HepG2 (cell line): ENCODE measurements around the gene ACACB. TPM values are rescaled to one million over a fixed set of nuclear protein-coding genes. Genes with fewer than 3 reads are reported as not detected.

ENCODE experiments used
- ATAC-seq: fragments of 200-7000 bp; cut with Tn5 transposase; 3 replicates; pipeline ENCODE4 v1.9.1; 2020; ENCODE audit warnings: mild to moderate bottlenecking, moderate library complexity
- BruUV-seq: library from RNA; stranded (reverse); fragments of 400-500 nt; replicated peaks from 2 replicates; lab custom pipeline; 2021; lab: Mats Ljungman, UMichigan
- CTCF ChIA-PET: fragments of 300-600 bp; formaldehyde crosslinking; extraction: SDS; loops from one replicate; lab custom pipeline; 2021; ENCODE audit warnings: low total read pairs, inconsistent platforms, low intra/inter-chr PET ratio; lab: Yijun Ruan, JAX
- POLR2A ChIA-PET: fragments of 350-600 bp; sonication (Branson Sonifier 250); formaldehyde crosslinking; loops from one replicate; lab custom pipeline; 2020; ENCODE audit warnings: antibody characterized with exemption, inconsistent platforms; lab: Yijun Ruan, JAX
- DNase-seq: peaks from one replicate; pipeline ENCODE4 v3.0.0-alpha.2; 2015; ENCODE audit warnings: low spot score
- FAIRE-seq: peaks from 3 replicates; lab custom pipeline; 2011; peaks lifted over from hg19 to GRCh38; lab: Jason Lieb, UNC
- H2AFZ ChIP-seq: one replicate; pipeline ENCODE4 v1.6.1; 2011; ENCODE audit warnings: low read length, inconsistent platforms
- H3K27ac ChIP-seq: fragments of 300-600 bp; 3 replicates; pipeline ENCODE4 v1.8.0; 2011; ENCODE audit warnings: mixed run types, mild to moderate bottlenecking, mixed read lengths, low read length, inconsistent platforms; ENCODE audit not compliant: insufficient read depth; ENCODE audit errors: extremely low read length
- H3K27me3 ChIP-seq, 2 experiments: fragments of 200-600 bp in 1 of 2; 2 replicates in 1 of 2; 3 replicates in 1 of 2; pipeline versions ENCODE4 v1.6.0 to v1.8.0; 2011; ENCODE audit warnings: low read length in 2 of 2, mild to moderate bottlenecking in 2 of 2, moderate library complexity in 2 of 2, inconsistent platforms in 1 of 2; ENCODE audit not compliant: insufficient read depth in 2 of 2, control insufficient read depth in 1 of 2
- H3K36me3 ChIP-seq, 2 experiments: fragments of 200-600 bp in 1 of 2; replicated peaks in 1 of 2; 2 replicates in 1 of 2; 3 replicates in 1 of 2; pipeline versions ENCODE4 v1.5.1 to v1.8.0; 2011; ENCODE audit warnings: low read length in 2 of 2, inconsistent platforms in 1 of 2; ENCODE audit not compliant: insufficient read depth in 2 of 2, control insufficient read depth in 1 of 2
- H3K4me1 ChIP-seq: 2 replicates; pipeline ENCODE4 v1.5.1; 2012; ENCODE audit warnings: low read length, inconsistent platforms; ENCODE audit not compliant: insufficient read depth
- H3K4me2 ChIP-seq: 2 replicates; pipeline ENCODE4 v1.6.0; 2011; ENCODE audit warnings: low read depth, low read length, inconsistent platforms
- H3K4me3 ChIP-seq, 3 experiments: fragments of 200-600 bp in 1 of 3; sonication (generic), shearing (Covaris generic) in 1 of 3; replicated peaks in 1 of 3; 2 replicates each; pipeline ENCODE4 v1.5.1; 2011 to 2016; ENCODE audit warnings: low read length in 3 of 3, inconsistent platforms in 2 of 3, low read depth in 2 of 3, mild to moderate bottlenecking in 2 of 3, control low read depth in 1 of 3, mixed read lengths in 1 of 3; ENCODE audit not compliant: insufficient read depth in 1 of 3
- H3K79me2 ChIP-seq: one replicate; pipeline ENCODE4 v1.6.1; 2011; ENCODE audit warnings: low read length, inconsistent platforms; ENCODE audit not compliant: insufficient read depth
- H3K9ac ChIP-seq: 2 replicates; pipeline ENCODE4 v1.6.0; 2011; ENCODE audit warnings: mild to moderate bottlenecking, low read depth, low read length, inconsistent platforms; ENCODE audit not compliant: insufficient read depth
- H3K9me3 ChIP-seq: 2 replicates; pipeline ENCODE4 v1.5.1; 2012; ENCODE audit warnings: mild to moderate bottlenecking, low read length
- H4K20me1 ChIP-seq: 2 replicates; pipeline ENCODE4 v1.6.0; 2011; ENCODE audit warnings: inconsistent platforms, mild to moderate bottlenecking, low read length, moderate library complexity; ENCODE audit not compliant: insufficient read depth
- ATF1 ChIP-seq: IDR thresholded peaks from 2 replicates; pipeline ENCODE4 v1.6.1; 2016; ENCODE audit warnings: mild to moderate bottlenecking, control low read depth
- MZF1 ChIP-seq: sonication (generic); formaldehyde crosslinking; IDR thresholded peaks from 2 replicates; pipeline ENCODE4 v1.8.1; 2023; ENCODE audit warnings: mild to moderate bottlenecking, missing genetic modification reagents, borderline replicate concordance
- NAIF1 ChIP-seq: sonication (generic); formaldehyde crosslinking; IDR thresholded peaks from 2 replicates; pipeline ENCODE4 v1.5.0; 2020; ENCODE audit warnings: mild to moderate bottlenecking, missing genetic modification reagents, borderline replicate concordance
- NR2F6 ChIP-seq, 2 experiments: IDR thresholded peaks; 2 replicates each; pipeline ENCODE4 v1.6.1; 2016; ENCODE audit warnings: antibody characterized with exemption in 1 of 2, mild to moderate bottlenecking in 1 of 2
- RBFOX2 ChIP-seq: fragments of 200-400 bp; formaldehyde crosslinking; IDR thresholded peaks from 2 replicates; pipeline ENCODE4 v1.6.1; 2017; ENCODE audit warnings: low read depth, mild to moderate bottlenecking, low read length
- SAP130 ChIP-seq: IDR thresholded peaks from 2 replicates; pipeline ENCODE4 v1.6.1; 2016; ENCODE audit warnings: low read depth
- SRSF1 ChIP-seq: fragments of 200-400 bp; formaldehyde crosslinking; optimal IDR thresholded peaks from 2 replicates; pipeline ENCODE3; 2017; ENCODE audit warnings: mild to moderate bottlenecking, low read depth, low read length, moderate library complexity
- ZNF354B ChIP-seq: sonication (generic); formaldehyde crosslinking; IDR thresholded peaks from 2 replicates; pipeline ENCODE4 v1.8.0; 2022; ENCODE audit warnings: mild to moderate bottlenecking, missing genetic modification reagents
- ZNF576 ChIP-seq: sonication (generic); formaldehyde crosslinking; IDR thresholded peaks from 2 replicates; pipeline ENCODE4 v1.4.0; 2020; ENCODE audit warnings: mild to moderate bottlenecking, missing genetic modification reagents
- ZNF580 ChIP-seq: IDR thresholded peaks from 2 replicates; pipeline ENCODE4 v1.6.1; 2016; ENCODE audit warnings: low read depth, borderline replicate concordance
- ZNF646 ChIP-seq: sonication (generic); formaldehyde crosslinking; IDR thresholded peaks from 2 replicates; pipeline ENCODE4 v1.9.0; 2021; ENCODE audit warnings: mild to moderate bottlenecking, missing genetic modification reagents
- ZNF775 ChIP-seq: sonication (generic); formaldehyde crosslinking; IDR thresholded peaks from 2 replicates; pipeline ENCODE4 v1.4.0; 2020; ENCODE audit warnings: missing genetic modification reagents, mild to moderate bottlenecking, moderate library complexity, borderline replicate concordance
- WGBS: methylation state at CpG from one replicate; pipeline ENCODE4 v1.1.6; 2017; ENCODE audit warnings: low lambda C conversion rate; 5-methylcytosine and 5-hydroxymethylcytosine counted together
- in situ Hi-C: cut with HindIII; loops from 2 replicates; pipeline ENCODE4 v1.10.0; 2017; ENCODE audit warnings: low pct_unique_long_range_greater_than_20kb; ENCODE audit not compliant: extremely low pct_ligation_motif_present
- intact Hi-C: fragments of 100-400 bp; cut with micrococcal nuclease; formaldehyde crosslinking; loops from one replicate; pipeline ENCODE4 v1.10.0; 2022; ENCODE audit not compliant: unreplicated experiment
- polyA plus RNA-seq, 8 experiments: library from polyadenylated mRNA; depleted of rRNA in 3 of 8; stranded (reverse) in 7 of 8; unstranded in 1 of 8; fragments of >200 nt; fragmentation: Illumina TruSeq in 4 of 8; extraction: Trizol in 4 of 8; gene quantifications; 2 replicates each; pipeline versions ENCODE4 v1.2.1 to v1.2.3, GENCODE V29; 2011 to 2016; ENCODE audit warnings: low read depth in 4 of 8, missing spikeins in 1 of 8, mixed read lengths in 1 of 8; ENCODE audit not compliant: insufficient read depth in 1 of 8
- total RNA-seq, 5 experiments: library from RNA; depleted of rRNA; stranded (reverse); fragments of >200 nt; fragmentation: Illumina TruSeq; extraction: Trizol; gene quantifications; 2 replicates each; pipeline ENCODE4 v1.2.3, GENCODE V29; 2016; ENCODE audit warnings: low read depth in 1 of 5
- TF ChIP-seq, protein P1 (sequence below): conservative IDR thresholded peaks from 2 replicates; pipeline ENCODE4 v1.6.1; 2018; ENCODE audit warnings: missing genetic modification reagents
- TF ChIP-seq, protein P2 (sequence below): IDR thresholded peaks from 2 replicates; pipeline ENCODE4 v1.6.1; 2018; ENCODE audit warnings: missing genetic modification reagents

Gene ACACB
- total and polyA plus RNA-seq, 2 of the 13 experiments (the other 11 are each of a cell fraction or from before 2014, with no cell fraction given), result 6.2 to 8.6 TPM

GRCh38 chr12:109102491-109102890 lies 13.9 kb upstream of the ACACB start:
- intact Hi-C loops, result no loop called here
- Histone ChIP-seq H3K9me3 (no peaks in the 10 kb centered on the region), H2AFZ (no peak overlapping the region), H3K4me3 (no peak overlapping the region), H3K4me2 (no peak overlapping the region), H4K20me1 (no peaks in the 10 kb centered on the region; the same call in 1 of the 2 replicates), H3K36me3 (peaks cover 26 to 67% of the 10 kb centered on the region in 2 experiments), H3K79me2 (peaks cover 21% of the 10 kb centered on the region), H3K27ac (no peak overlapping the region), H3K9ac (no peak overlapping the region), H3K27me3 (no peaks in the 10 kb centered on the region; a peak in 1 of 5 replicates), H3K4me1 (peaks cover 23% of the 10 kb centered on the region)
- POLR2A ChIA-PET, result interaction anchor here (1.9 kb wide), 2 partner anchors 9 to 13 kb away, joined by 4 read pairs; partner anchors contain the start of gene ACACB
- TF ChIP-seq ZNF354B (CRISPR knock-in tag) (no peak), NR2F6 (IDR thresholded peaks at IDR 0.05) (no peak), NR2F6 (CRISPR knock-in tag; IDR thresholded peaks at IDR 0.05) (no peak), RBFOX2 (no peak), SAP130 (CRISPR knock-in tag) (no peak), ZNF576 (no peak), NAIF1 (CRISPR knock-in tag) (no peak), ZNF646 (CRISPR knock-in tag) (no peak), MZF1 (no peak), SRSF1 (no peak), ATF1 (CRISPR knock-in tag) (no peak), ZNF580 (CRISPR knock-in tag) (no peak), ZNF775 (CRISPR knock-in tag) (no peak)
- TF ChIP-seq, protein P1, sequence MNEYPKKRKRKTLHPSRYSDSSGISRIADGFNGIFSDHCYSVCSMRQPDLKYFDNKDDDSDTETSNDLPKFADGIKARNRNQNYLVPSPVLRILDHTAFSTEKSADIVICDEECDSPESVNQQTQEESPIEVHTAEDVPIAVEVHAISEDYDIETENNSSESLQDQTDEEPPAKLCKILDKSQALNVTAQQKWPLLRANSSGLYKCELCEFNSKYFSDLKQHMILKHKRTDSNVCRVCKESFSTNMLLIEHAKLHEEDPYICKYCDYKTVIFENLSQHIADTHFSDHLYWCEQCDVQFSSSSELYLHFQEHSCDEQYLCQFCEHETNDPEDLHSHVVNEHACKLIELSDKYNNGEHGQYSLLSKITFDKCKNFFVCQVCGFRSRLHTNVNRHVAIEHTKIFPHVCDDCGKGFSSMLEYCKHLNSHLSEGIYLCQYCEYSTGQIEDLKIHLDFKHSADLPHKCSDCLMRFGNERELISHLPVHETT, result no peak
- TF ChIP-seq, protein P2, sequence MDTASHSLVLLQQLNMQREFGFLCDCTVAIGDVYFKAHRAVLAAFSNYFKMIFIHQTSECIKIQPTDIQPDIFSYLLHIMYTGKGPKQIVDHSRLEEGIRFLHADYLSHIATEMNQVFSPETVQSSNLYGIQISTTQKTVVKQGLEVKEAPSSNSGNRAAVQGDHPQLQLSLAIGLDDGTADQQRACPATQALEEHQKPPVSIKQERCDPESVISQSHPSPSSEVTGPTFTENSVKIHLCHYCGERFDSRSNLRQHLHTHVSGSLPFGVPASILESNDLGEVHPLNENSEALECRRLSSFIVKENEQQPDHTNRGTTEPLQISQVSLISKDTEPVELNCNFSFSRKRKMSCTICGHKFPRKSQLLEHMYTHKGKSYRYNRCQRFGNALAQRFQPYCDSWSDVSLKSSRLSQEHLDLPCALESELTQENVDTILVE (CRISPR knock-in tag), result no peak
- CTCF ChIA-PET, result no interaction called here
- DNase-seq, result no peak
- no peak for ATAC-seq
- no TSS peak for BruUV-seq
- WGBS, result 96% methylated on average over 3 of the region's 3 CpGs
- in situ Hi-C loops, result no loop called here
- no peak for FAIRE-seq
